Vagina (tissue), 2 donors: ENCODE data around the gene NDOR1. TPM values are rescaled to one million over a fixed set of nuclear protein-coding genes. Genes with fewer than 3 reads are reported as not detected.
A peak's percentile ranks its signal among the peaks of the same experiment; 100 is the strongest.

Experiments
- DNase-seq, 2 donors: peaks; one replicate each; pipeline ENCODE4 v3.0.0-alpha.2; 2017; ENCODE audit errors: extremely low spot score in 2 of 2
- H3K27ac ChIP-seq: fragments of 200-600 bp; sonication (generic); one replicate; pipeline ENCODE4 v1.5.1; 2019
- H3K27me3 ChIP-seq: fragments of 200-600 bp; sonication (generic); one replicate; pipeline ENCODE4 v1.5.1; 2019
- H3K36me3 ChIP-seq, 2 donors: fragments of 200-600 bp; sonication (generic); one replicate each; pipeline ENCODE4 v1.5.1; 2017 to 2019
- H3K4me1 ChIP-seq: fragments of 200-600 bp; sonication (generic); one replicate; pipeline ENCODE4 v1.5.1; 2019
- H3K4me3 ChIP-seq, 2 donors: fragments of 200-600 bp; sonication (generic); 1 replicate in 1 of 2; 2 replicates in 1 of 2; pipeline ENCODE4 v1.5.1; 2016 to 2019
- H3K9me3 ChIP-seq: fragments of 200-600 bp; sonication (generic); one replicate; pipeline ENCODE4 v1.5.1; 2019
- POLR2A ChIP-seq, 2 donors: fragments of 450-650 bp; IDR thresholded peaks; one replicate each; pipeline ENCODE4 v1.6.1; 2017; ENCODE audit warnings: antibody characterized with exemption in 2 of 2, mild to moderate bottlenecking in 2 of 2, moderate library complexity in 2 of 2
- POLR2AphosphoS5 ChIP-seq, 2 donors: sonication (generic); formaldehyde crosslinking; IDR thresholded peaks; one replicate each; pipeline ENCODE4 v1.9.0; 2017; ENCODE audit warnings: antibody characterized with exemption in 2 of 2, mild to moderate bottlenecking in 2 of 2, low read depth in 1 of 2; ENCODE audit not compliant: insufficient read depth in 1 of 2
- intact Hi-C: fragments of 100-400 bp; cut with DNase I; formaldehyde crosslinking; loops from one replicate; pipeline ENCODE4 v1.15.1; 2023
- total RNA-seq: library from RNA; depleted of rRNA; stranded (reverse); fragments of >200 nt; gene quantifications from one replicate; pipeline ENCODE4 v1.2.3, GENCODE V29; 2016
- TF ChIP-seq, protein P1 (sequence below), 3 experiments: fragments of 450-650 bp in 2 of 3; fragments of 200-600 bp in 1 of 3; sonication (generic) in 1 of 3; IDR thresholded peaks; one replicate each; pipeline ENCODE4 v1.5.1; 2017 to 2019; ENCODE audit warnings: antibody characterized with exemption in 3 of 3, mild to moderate bottlenecking in 2 of 3, moderate library complexity in 2 of 3

NDOR1 gene
- total RNA-seq, 1 donor from 2014 or later: 12.0 TPM

DNA sequence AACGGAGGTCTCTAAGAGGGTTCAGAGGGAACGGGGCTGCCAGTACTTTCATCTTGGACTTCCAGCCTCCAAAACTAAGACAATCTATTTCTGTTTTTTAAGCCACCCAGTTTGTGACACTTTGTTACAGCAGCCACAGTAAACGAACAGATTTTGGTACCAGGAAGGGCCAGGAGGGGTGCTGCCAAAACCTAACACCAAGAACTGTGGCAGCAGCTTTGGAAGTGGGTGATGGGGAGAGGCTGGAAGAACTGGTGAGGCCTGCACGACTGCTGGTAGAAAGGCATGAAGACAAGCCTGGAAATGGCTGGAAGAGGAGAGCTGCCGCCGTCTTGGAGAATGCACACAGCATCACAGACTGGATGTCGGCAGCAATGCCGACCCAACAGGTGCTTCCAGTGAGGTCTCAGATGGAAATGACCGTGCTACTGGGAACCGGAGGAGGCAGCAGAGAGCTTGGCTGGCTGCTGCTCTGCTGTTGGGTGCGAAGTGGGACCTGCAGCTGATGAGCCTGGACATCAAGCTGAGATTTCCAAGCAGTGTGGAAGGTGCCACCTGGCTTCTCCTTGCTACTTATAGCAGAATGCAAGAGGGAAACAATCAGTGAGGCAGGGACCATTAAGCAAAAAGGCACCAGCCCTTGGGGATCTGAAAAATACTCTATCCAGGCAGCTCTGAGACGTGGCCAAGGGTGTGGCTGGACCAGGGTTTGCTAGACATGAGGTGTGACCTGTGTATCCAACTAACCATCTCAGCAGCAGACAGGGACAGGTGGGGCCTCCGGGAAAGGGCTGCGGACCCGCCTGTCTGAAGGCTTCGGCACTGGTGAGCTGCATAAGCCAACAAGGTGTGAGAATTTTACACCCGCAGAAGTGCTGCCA, 29.0 kb upstream of the NDOR1 start:
- Histone ChIP-seq H3K4me3 (no peak overlapping the region), H3K36me3 (peaks cover 0 to 29% of the 10 kb centered on the region in 2 donors)
- TF ChIP-seq POLR2AphosphoS5 (IDR thresholded peaks at IDR 0.05; ENCODE audit: insufficient read depth in 1 of 2, low read depth in 1 of 2): no peak
- TF ChIP-seq POLR2A (IDR thresholded peaks at IDR 0.05): no peak
- TF ChIP-seq, protein P1, sequence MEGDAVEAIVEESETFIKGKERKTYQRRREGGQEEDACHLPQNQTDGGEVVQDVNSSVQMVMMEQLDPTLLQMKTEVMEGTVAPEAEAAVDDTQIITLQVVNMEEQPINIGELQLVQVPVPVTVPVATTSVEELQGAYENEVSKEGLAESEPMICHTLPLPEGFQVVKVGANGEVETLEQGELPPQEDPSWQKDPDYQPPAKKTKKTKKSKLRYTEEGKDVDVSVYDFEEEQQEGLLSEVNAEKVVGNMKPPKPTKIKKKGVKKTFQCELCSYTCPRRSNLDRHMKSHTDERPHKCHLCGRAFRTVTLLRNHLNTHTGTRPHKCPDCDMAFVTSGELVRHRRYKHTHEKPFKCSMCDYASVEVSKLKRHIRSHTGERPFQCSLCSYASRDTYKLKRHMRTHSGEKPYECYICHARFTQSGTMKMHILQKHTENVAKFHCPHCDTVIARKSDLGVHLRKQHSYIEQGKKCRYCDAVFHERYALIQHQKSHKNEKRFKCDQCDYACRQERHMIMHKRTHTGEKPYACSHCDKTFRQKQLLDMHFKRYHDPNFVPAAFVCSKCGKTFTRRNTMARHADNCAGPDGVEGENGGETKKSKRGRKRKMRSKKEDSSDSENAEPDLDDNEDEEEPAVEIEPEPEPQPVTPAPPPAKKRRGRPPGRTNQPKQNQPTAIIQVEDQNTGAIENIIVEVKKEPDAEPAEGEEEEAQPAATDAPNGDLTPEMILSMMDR (IDR thresholded peaks at IDR 0.05): peak in 1 of 3 experiments; percentile 16

DNA sequence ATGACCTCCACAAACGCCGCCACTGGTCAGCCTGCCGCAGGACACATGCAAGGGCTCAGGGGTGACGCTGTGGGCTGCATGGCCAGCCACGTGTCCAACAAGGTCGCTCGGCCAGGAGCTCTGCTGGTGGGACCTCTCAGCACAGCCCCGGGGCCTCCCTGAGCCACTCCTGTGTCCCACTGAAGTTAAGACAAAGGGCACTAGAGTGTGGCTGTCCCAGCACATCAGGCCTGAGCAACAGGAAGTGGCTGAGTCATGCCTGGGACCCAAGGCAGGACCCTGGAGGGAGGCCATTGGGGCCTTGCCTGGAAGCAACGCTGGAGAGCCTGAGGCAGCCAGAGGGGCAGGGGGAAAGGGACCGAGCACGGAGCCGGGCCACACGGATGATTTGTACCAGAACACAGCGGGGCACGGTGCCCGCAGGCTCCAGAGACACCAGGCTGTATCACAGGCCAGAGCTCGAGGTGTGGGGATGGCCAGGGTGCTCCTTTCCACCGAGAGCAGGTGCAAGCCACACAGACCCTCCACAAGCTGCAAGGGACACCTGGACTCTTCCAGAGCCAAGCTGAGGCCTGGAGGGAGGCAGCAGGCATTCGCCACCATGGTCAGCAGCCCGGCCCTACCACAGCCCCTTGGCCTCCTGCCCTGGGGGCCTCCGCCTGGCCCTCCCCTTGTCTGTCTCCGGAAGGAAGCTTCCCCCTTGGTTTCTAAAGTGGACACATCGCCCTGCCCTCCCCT, 27.1 kb upstream of the NDOR1 start:
- Histone ChIP-seq H3K4me3 (no peak overlapping the region), H3K27me3 (no peaks in the 10 kb centered on the region), H3K4me1 (peaks cover 13% of the 10 kb centered on the region), H3K27ac (no peak overlapping the region), H3K9me3 (no peaks in the 10 kb centered on the region), H3K36me3 (peaks cover 0 to 47% of the 10 kb centered on the region in 2 donors)
- intact Hi-C loops: no loop called here
- TF ChIP-seq POLR2AphosphoS5 (IDR thresholded peaks at IDR 0.05; ENCODE audit: insufficient read depth in 1 of 2, low read depth in 1 of 2): no peak
- TF ChIP-seq, protein P1 (IDR thresholded peaks at IDR 0.05): no peak
- no peak for TF ChIP-seq POLR2A (IDR thresholded peaks at IDR 0.05)
- DNase-seq: no peak

More for the DNA sequence above, 29.0 kb upstream of the NDOR1 start:
- H3K9me3 ChIP-seq: no peaks in the 10 kb centered on the region
- DNase-seq: no peak
- peaks cover 13% of the 10 kb centered on the region for H3K4me1 ChIP-seq
- intact Hi-C loops: no loop called here
- no peak overlapping the region for H3K27ac ChIP-seq
- no peaks in the 10 kb centered on the region for H3K27me3 ChIP-seq

DNA sequence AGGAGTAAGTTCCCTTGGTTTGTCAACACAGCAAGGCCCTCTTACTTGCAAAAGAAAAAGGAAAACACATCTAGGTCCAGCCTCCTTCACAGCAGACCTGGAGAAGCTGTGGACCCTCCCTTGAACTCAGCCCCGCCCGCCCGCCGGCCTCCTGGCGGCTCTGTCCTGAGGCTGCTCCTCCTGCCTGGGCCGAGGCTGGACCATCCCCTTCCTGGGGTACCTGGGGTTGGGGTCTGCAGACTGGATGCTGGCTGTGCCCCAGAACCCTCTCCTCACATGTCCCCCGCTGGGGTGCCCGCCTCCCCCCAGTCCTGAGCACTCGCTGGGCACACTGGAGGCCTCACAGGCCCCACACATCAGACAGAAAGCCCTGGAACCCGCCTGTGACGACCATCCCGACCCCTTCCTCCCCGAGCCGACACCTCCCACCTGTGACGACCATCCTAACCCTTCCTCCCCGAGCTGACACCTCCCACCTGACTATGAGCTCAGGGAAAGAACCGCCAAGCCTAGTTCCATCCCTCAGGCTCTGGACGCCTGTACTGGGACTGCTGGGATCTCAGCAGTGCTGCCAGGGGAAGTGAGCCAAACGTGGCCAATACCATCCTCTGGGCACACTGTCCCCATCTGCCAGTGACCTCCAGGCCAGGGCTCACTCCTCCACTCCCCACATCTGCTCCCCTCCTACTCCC, 26.4 kb upstream of the NDOR1 start:
- Histone ChIP-seq H3K4me3 (no peak overlapping the region), H3K9me3 (no peaks in the 10 kb centered on the region), H3K27me3 (no peaks in the 10 kb centered on the region), H3K36me3 (peaks cover 0 to 54% of the 10 kb centered on the region in 2 donors), H3K27ac (no peak overlapping the region), H3K4me1 (peaks cover 13% of the 10 kb centered on the region)
- DNase-seq: no peak
- intact Hi-C loops: no loop called here
- TF ChIP-seq, protein P1 (IDR thresholded peaks at IDR 0.05): no peak
- no peak for TF ChIP-seq POLR2AphosphoS5 (IDR thresholded peaks at IDR 0.05; ENCODE audit: insufficient read depth in 1 of 2, low read depth in 1 of 2)
- no peak for TF ChIP-seq POLR2A (IDR thresholded peaks at IDR 0.05)

DNA sequence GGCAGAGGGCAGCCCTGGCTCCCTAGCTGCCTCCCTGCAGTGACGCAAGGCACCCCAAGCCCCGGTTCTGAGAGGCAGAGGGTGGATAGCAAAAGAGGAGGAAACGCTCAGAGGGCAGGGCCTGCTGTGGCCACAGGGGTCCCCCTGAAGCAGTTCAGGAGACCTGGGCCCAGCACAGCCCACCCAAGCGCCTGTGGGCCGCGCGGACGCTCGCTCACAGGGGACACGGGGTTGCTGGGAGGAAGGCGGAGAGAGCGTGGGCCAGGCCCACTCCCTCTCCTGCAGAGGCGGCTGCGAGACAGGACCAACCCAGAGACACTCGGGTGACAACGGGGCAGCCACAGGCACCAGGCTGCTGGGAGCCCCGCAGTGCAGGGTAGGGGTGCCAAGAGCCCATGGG, 25.7 kb upstream of the NDOR1 start:
- DNase-seq: no peak
- no peaks in the 10 kb centered on the region for H3K27me3 ChIP-seq
- H3K27ac ChIP-seq: no peak overlapping the region
- intact Hi-C loops: no loop called here
- H3K36me3 ChIP-seq: peaks cover 0 to 55% of the 10 kb centered on the region in 2 donors
- TF ChIP-seq, protein P1 (IDR thresholded peaks at IDR 0.05): no peak
- H3K4me1 ChIP-seq: peaks cover 9% of the 10 kb centered on the region
- H3K9me3 ChIP-seq: no peaks in the 10 kb centered on the region
- H3K4me3 ChIP-seq: no peak overlapping the region
